GM12878 (cell line): ENCODE results near the gene MATN1. TPM values are rescaled to one million over a fixed set of nuclear protein-coding genes. Genes with fewer than 3 reads are reported as not detected.

Experiments used
- ATF3 ChIP-seq: IDR thresholded peaks from 2 replicates; pipeline ENCODE4 v1.6.1; 2011; ENCODE audit warnings: low read depth, mild to moderate bottlenecking, low read length, moderate library complexity, borderline replicate concordance; ENCODE audit errors: extremely low read depth
- ATF7 ChIP-seq: fragments of 450-650 bp; IDR thresholded peaks from 2 replicates; pipeline ENCODE4 v1.6.1; 2016; ENCODE audit warnings: low read depth, mild to moderate bottlenecking
- BCL11A ChIP-seq: IDR thresholded peaks from 2 replicates; pipeline ENCODE4 v1.6.1; 2011; ENCODE audit warnings: low read depth, low read length
- CHD2 ChIP-seq: IDR thresholded peaks from 2 replicates; pipeline ENCODE4 v1.6.1; 2011; ENCODE audit warnings: low read depth, low read length, improper control_type of control experiment, borderline replicate concordance
- DPF2 ChIP-seq: fragments of 450-650 bp; IDR thresholded peaks from 2 replicates; pipeline ENCODE4 v1.6.1; 2017; ENCODE audit warnings: mild to moderate bottlenecking
- HDAC6 ChIP-seq: fragments of 200-600 bp; sonication (generic); IDR thresholded peaks from one replicate; pipeline ENCODE4 v1.8.0; 2017; ENCODE audit warnings: antibody characterized with exemption; ENCODE audit not compliant: unreplicated experiment
- IKZF1 ChIP-seq: fragments of 450-650 bp; conservative IDR thresholded peaks from 2 replicates; pipeline ENCODE4 v1.6.1; 2017; ENCODE audit warnings: antibody characterized with exemption, mild to moderate bottlenecking
- KLF5 ChIP-seq: fragments of 450-650 bp; IDR thresholded peaks from 2 replicates; pipeline ENCODE4 v1.6.1; 2014; ENCODE audit warnings: mild to moderate bottlenecking; ENCODE audit not compliant: partially characterized antibody
- MXI1 ChIP-seq: fragments of 150-350 bp; IDR thresholded peaks from 2 replicates; pipeline ENCODE4 v1.6.1; 2011; ENCODE audit warnings: low read depth, mild to moderate bottlenecking, inconsistent platforms, low read length, improper control_type of control experiment
- NFXL1 ChIP-seq: fragments of 450-650 bp; IDR thresholded peaks from 2 replicates; pipeline ENCODE4 v1.6.1; 2017; ENCODE audit warnings: antibody characterized with exemption, mild to moderate bottlenecking, borderline replicate concordance
- PAX8 ChIP-seq: fragments of 450-650 bp; IDR thresholded peaks from 2 replicates; pipeline ENCODE4 v1.6.1; 2017; ENCODE audit warnings: mild to moderate bottlenecking, moderate library complexity
- PRDM15 ChIP-seq: fragments of 450-650 bp; formaldehyde crosslinking; IDR thresholded peaks from 2 replicates; pipeline ENCODE4 v1.4.0; 2020; ENCODE audit warnings: mild to moderate bottlenecking, moderate library complexity
- RAD21 ChIP-seq: IDR thresholded peaks from 2 replicates; pipeline ENCODE4 v1.6.1; 2011; ENCODE audit warnings: mild to moderate bottlenecking, low read depth, low read length, moderate library complexity; ENCODE audit not compliant: insufficient read depth
- STAT1 ChIP-seq: fragments of 450-650 bp; conservative IDR thresholded peaks from 2 replicates; pipeline ENCODE4 v1.6.1; 2014; ENCODE audit warnings: antibody characterized with exemption, mild to moderate bottlenecking
- YY1 ChIP-seq: IDR thresholded peaks from 2 replicates; pipeline ENCODE4 v1.6.1; 2011; ENCODE audit warnings: low read depth, mild to moderate bottlenecking, low read length
- ZBTB40 ChIP-seq: fragments of 450-650 bp; IDR thresholded peaks from 2 replicates; pipeline ENCODE4 v1.6.1; 2016; ENCODE audit warnings: mild to moderate bottlenecking, moderate library complexity, borderline replicate concordance
- ZNF207 ChIP-seq: fragments of 450-650 bp; IDR thresholded peaks from 2 replicates; pipeline ENCODE4 v1.6.1; 2014; ENCODE audit warnings: antibody characterized with exemption, mild to moderate bottlenecking, borderline replicate concordance
- ZNF592 ChIP-seq: fragments of 450-650 bp; IDR thresholded peaks from 2 replicates; pipeline ENCODE4 v1.6.1; 2017; ENCODE audit warnings: mild to moderate bottlenecking, moderate library complexity
- polyA plus RNA-seq, 11 experiments: library from polyadenylated mRNA; depleted of rRNA in 4 of 11; unstranded in 6 of 11; stranded (reverse) in 5 of 11; fragments of >200 nt; fragmentation: Nextera tagmentation in 4 of 11; fragmentation: Illumina TruSeq in 1 of 11; extraction: Ambion mirVana in 4 of 11; extraction: Trizol in 1 of 11; gene quantifications; 1 replicate in 1 of 11; 2 replicates in 10 of 11; pipeline versions ENCODE4 v1.2.1 to v1.2.3, GENCODE V29; 2011 to 2016; ENCODE audit warnings: inconsistent platforms in 2 of 11, missing spikeins in 2 of 11, low read depth in 1 of 11
- total RNA-seq, 4 experiments: library from RNA; depleted of rRNA in 3 of 4; stranded (reverse); fragments of >200 nt in 3 of 4; fragmentation: Illumina TruSeq in 1 of 4; extraction: Trizol in 1 of 4; gene quantifications; 2 replicates each; pipeline versions ENCODE4 v1.2.1 to v1.2.3, GENCODE V29; 2013 to 2021

The MATN1 gene
- total and polyA plus RNA-seq, 10 of the 15 experiments (the other 5 are each of a cell fraction or from before 2014, with no cell fraction given), result 0.04 to 0.50 (median 0.10) TPM; not detected in 1

DNA sequence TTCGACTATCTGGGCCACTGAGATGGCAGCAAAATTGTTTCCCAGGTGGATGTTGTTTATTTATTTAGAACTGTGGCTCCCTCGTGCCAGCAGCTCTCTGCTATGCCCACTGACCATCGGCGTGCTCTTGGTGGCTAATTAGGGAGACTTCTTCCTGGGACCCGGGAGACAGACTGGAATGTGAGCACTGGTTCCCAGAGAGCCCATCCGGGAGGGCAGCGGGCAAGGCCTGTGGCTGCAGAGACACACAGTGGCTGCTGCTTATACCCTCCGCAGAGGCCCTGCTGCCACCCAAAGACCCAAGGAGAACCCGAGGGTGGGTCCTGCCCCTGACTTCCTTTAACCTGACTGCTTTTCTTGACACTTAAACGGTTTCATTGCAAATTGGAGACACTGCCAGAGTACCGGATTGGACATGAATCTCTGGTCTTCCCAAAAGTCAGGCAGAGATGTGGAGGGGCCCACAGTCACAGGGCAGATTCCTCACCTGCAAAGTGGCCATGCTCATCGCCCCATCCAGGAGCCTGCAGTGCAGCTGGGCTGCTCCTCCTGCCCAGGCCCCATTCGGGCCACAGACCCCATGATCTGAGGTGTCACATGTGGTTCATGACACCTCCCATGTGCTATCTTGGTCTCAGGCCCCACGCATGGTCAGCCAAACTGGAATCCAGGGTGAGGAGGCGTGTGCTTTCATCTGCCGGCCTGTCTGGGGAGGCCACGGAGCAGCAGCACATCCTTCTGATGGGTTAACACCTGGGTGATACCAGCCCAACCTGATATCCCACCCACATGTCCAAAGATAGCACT is 5.7 kb upstream of the MATN1 start (continued):
- TF ChIP-seq RAD21 (no peak), YY1 (no peak), BCL11A (no peak), ZNF592 (no peak), ATF7 (no peak), DPF2 (no peak), HDAC6 (no peak), NFXL1 (no peak), ZNF207 (no peak), IKZF1 (peak; percentile 69), PAX8 (no peak), ZBTB40 (no peak), CHD2 (no peak; the same call in 1 of the 2 replicates), MXI1 (0 out of 2 replicates have a peak, but pooled peaks have one; percentile 60), ATF3 (no peak), PRDM15 (CRISPR knock-in tag) (no peak), KLF5 (no peak), STAT1 (no peak)
